KMS-11 (cell line): ENCODE data around the gene HIPK4.

Experiments
- H2AFZ ChIP-seq: fragments of 200-600 bp; sonication (generic); 2 replicates; pipeline ENCODE4 v1.6.1; 2016; ENCODE audit warnings: antibody characterized with exemption, mixed run types, low read depth
- H3K27ac ChIP-seq: fragments of 200-600 bp; sonication (generic); 2 replicates; pipeline ENCODE4 v1.6.1; 2016; ENCODE audit warnings: mild to moderate bottlenecking, mixed run types
- H3K27me3 ChIP-seq: fragments of 200-600 bp; sonication (generic); 2 replicates; pipeline ENCODE4 v1.6.1; 2017; ENCODE audit warnings: mild to moderate bottlenecking, low read depth, mixed run types, moderate library complexity; ENCODE audit not compliant: insufficient read depth
- H3K36me3 ChIP-seq: fragments of 200-600 bp; sonication (generic); 2 replicates; pipeline ENCODE4 v1.6.1; 2017; ENCODE audit warnings: mild to moderate bottlenecking, mixed run types; ENCODE audit not compliant: insufficient read depth
- H3K4me1 ChIP-seq: fragments of 200-600 bp; sonication (generic); 2 replicates; pipeline ENCODE4 v1.6.1; 2016; ENCODE audit warnings: mild to moderate bottlenecking, low read depth, mixed run types; ENCODE audit not compliant: poor library complexity, severe bottlenecking
- H3K4me2 ChIP-seq: fragments of 200-600 bp; sonication (generic); 2 replicates; pipeline ENCODE4 v1.7.0; 2016; ENCODE audit warnings: mild to moderate bottlenecking, mixed run types
- H3K4me3 ChIP-seq: fragments of 200-600 bp; sonication (generic); IDR thresholded peaks from 2 replicates; pipeline ENCODE4 v1.6.1; 2017; ENCODE audit warnings: low read depth, low read length, mixed read lengths; ENCODE audit not compliant: insufficient read depth
- H3K79me2 ChIP-seq: fragments of 200-600 bp; sonication (generic); 2 replicates; pipeline ENCODE4 v1.6.1; 2016; ENCODE audit warnings: low read depth, mixed run types; ENCODE audit not compliant: insufficient read depth
- H3K9ac ChIP-seq: fragments of 200-600 bp; sonication (generic); 2 replicates; pipeline ENCODE4 v1.6.1; 2016; ENCODE audit warnings: mild to moderate bottlenecking, mixed run types
- H4K20me1 ChIP-seq: fragments of 200-600 bp; sonication (generic); 2 replicates; pipeline ENCODE4 v1.6.1; 2016; ENCODE audit warnings: mild to moderate bottlenecking, mixed run types; ENCODE audit not compliant: insufficient read depth
- TF ChIP-seq, protein P1 (sequence below): fragments of 200-600 bp; sonication (generic); conservative IDR thresholded peaks from 2 replicates; pipeline ENCODE4 v1.6.1; 2017; ENCODE audit warnings: low read depth, mild to moderate bottlenecking, antibody characterized with exemption, low read length, moderate library complexity, mixed read lengths

Gene HIPK4

GRCh38 chr19:40425450-40426287 lies 35.7 kb upstream of the HIPK4 start, which contains the start of gene SERTAD1:
Gene SERTAD1, minus strand, starts transcription at chr19:40425992. Its CDS starts 2,446 bp downstream, at chr19:40423546.
- TF ChIP-seq, protein P1, sequence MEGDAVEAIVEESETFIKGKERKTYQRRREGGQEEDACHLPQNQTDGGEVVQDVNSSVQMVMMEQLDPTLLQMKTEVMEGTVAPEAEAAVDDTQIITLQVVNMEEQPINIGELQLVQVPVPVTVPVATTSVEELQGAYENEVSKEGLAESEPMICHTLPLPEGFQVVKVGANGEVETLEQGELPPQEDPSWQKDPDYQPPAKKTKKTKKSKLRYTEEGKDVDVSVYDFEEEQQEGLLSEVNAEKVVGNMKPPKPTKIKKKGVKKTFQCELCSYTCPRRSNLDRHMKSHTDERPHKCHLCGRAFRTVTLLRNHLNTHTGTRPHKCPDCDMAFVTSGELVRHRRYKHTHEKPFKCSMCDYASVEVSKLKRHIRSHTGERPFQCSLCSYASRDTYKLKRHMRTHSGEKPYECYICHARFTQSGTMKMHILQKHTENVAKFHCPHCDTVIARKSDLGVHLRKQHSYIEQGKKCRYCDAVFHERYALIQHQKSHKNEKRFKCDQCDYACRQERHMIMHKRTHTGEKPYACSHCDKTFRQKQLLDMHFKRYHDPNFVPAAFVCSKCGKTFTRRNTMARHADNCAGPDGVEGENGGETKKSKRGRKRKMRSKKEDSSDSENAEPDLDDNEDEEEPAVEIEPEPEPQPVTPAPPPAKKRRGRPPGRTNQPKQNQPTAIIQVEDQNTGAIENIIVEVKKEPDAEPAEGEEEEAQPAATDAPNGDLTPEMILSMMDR: peak; percentile 81
- Histone ChIP-seq H3K36me3 (no peaks in the 10 kb centered on the region), H3K27ac (peak within 1 kb of the TSS; percentile 85), H3K27me3 (no peaks in the 10 kb centered on the region), H3K4me1 (peaks cover 24% of the 10 kb centered on the region), H3K79me2 (0 out of 2 replicates have a peak, but pooled peaks cover 5% of the 10 kb centered on the region), H3K4me2 (peak within 1 kb of the TSS; percentile 96), H3K9ac (peak within 1 kb of the TSS; percentile 86), H4K20me1 (no peaks in the 10 kb centered on the region), H3K4me3 (no peak within 1 kb of the TSS), H2AFZ (peak within 1 kb of the TSS; percentile 76)

DNA sequence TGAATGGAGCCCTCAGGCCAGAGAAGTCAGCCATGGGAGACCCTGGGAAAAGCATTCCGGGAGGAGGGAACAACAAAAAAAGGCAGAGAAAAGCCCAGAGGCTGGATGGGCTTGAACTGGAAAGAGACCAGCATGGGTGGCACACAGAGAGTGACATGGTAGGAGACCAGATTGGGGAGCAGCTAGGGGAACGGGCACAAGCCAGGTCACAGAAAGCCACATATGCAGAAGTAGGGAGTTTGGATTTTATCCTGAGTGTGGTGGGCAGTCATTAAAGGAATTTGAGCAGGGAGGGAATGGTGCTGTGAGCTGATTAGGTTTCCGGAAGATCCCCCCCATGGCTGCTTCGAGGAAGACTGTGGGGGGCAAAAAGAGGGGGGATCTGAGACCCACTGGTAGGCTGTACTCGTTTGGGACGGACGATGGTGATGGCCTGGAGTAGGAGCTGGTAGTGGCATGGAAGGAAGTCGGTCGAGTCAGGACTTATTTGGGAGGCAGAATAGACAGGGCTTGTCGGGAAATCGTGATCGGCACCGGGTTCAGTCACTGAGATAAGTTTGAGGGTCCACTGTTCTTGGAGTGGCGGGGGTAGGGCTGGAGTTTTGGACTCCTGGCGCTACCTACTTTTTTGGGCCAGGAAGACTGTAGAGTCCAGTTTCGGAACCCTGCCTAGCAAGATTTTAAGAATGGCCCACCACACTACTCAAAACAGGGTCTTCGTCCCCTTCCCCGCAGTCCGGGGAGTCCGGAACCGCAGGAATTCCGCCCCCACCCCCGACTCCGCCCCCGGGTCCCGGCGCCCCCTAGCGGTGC lies 34.9 kb upstream of the HIPK4 start:
- no peak overlapping the region for H3K4me3 ChIP-seq
- peak overlapping the region; percentile 96 for H3K4me2 ChIP-seq
- no peaks in the 10 kb centered on the region for H3K36me3 ChIP-seq
- H3K27me3 ChIP-seq: no peaks in the 10 kb centered on the region
- H3K79me2 ChIP-seq: 0 out of 2 replicates have a peak, but pooled peaks cover 5% of the 10 kb centered on the region
- peak overlapping the region; percentile 86 for H3K9ac ChIP-seq
- H3K27ac ChIP-seq: peak overlapping the region; percentile 85
- TF ChIP-seq, protein P1: no peak
- H3K4me1 ChIP-seq: peaks cover 24% of the 10 kb centered on the region
- no peaks in the 10 kb centered on the region for H4K20me1 ChIP-seq
- H2AFZ ChIP-seq: peak overlapping the region; percentile 68

DNA sequence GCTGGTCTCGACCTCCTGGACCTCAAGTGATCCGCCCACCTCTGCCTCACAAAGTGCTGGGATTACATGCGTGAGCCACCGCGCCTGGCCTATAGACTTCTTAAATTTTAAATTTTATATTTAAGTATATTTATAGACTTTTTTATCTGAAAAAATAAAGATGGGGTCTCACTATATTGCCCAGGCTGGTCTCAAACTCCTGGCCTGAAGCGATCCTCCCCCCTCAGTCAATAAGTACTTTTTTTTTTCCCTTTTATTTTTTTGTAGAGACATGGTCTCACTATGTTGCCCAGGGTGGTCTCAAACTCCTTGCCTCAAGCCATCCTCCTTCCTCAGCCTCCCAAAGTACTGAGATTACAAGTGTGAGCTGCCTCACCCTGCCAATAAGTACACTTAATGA lies 34.0 kb upstream of the HIPK4 start:
- Histone ChIP-seq H3K79me2 (0 out of 2 replicates have a peak, but pooled peaks cover 5% of the 10 kb centered on the region), H3K27ac (no peak overlapping the region), H3K9ac (no peak overlapping the region), H3K4me2 (no peak overlapping the region), H3K36me3 (no peaks in the 10 kb centered on the region), H2AFZ (no peak overlapping the region), H3K27me3 (no peaks in the 10 kb centered on the region), H3K4me3 (no peak overlapping the region), H3K4me1 (peaks cover 24% of the 10 kb centered on the region), H4K20me1 (no peaks in the 10 kb centered on the region)
- TF ChIP-seq, protein P1: no peak

DNA sequence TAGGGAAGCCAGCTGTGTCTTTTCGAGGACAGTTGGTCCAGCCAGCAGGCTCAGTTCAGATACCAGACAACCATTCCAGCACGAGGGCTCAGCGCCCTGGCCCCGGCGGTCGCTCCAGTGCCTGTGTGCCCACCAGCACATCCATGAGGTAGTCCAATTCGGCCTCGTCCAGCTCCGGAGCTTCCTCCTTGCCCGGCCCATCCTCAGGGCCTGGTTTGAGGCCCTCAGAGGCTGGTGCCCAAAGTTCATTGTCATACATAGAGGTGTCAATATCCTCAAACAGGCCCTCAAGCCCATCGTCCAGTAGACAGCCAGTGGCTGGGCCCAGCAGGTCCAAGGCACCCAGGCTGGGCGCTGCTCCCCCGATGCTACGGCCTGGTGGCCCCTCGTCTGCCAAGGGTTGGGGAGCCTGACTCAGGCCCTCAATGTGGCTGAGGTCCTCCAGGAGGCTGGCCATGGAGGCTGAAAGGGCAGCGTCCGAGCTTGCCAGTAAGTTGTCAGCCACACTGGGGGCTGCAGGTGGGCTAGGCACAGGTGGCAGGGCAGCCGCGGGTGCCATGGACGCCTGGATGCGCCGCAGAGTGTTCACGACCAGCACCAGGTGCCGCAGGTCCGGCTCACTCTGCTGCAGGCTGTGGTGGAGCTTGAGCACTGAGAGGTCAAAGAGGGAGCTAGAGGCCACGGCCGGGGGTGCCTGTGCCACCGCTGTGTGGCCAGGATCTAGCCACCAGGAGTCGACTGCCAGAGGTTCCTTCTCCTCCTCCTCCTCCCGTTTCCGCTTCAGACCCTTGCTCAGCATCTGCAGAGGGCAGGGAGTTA lies 33.0 kb upstream of the HIPK4 start:
- H3K4me2 ChIP-seq: no peak overlapping the region
- 0 out of 2 replicates have a peak, but pooled peaks cover 5% of the 10 kb centered on the region for H3K79me2 ChIP-seq
- TF ChIP-seq, protein P1: no peak
- no peak overlapping the region for H3K4me3 ChIP-seq
- H3K36me3 ChIP-seq: no peaks in the 10 kb centered on the region
- H4K20me1 ChIP-seq: no peaks in the 10 kb centered on the region
- H3K27ac ChIP-seq: no peak overlapping the region
- H2AFZ ChIP-seq: no peak overlapping the region
- H3K27me3 ChIP-seq: no peaks in the 10 kb centered on the region
- peaks cover 24% of the 10 kb centered on the region for H3K4me1 ChIP-seq
- no peak overlapping the region for H3K9ac ChIP-seq
